22Rv1 (cell line): ENCODE data around the gene RUBCNL.

Experiments used
- ZFX ChIP-seq: fragments of 450-650 bp; IDR thresholded peaks from 2 replicates; pipeline ENCODE4 v1.6.1; 2017; ENCODE audit warnings: antibody characterized with exemption, borderline replicate concordance
- TF ChIP-seq, protein P1 (sequence below): fragments of 450-650 bp; IDR thresholded peaks from 2 replicates; pipeline ENCODE4 v1.5.1; 2017; ENCODE audit warnings: mild to moderate bottlenecking

- TF ChIP-seq, protein P1, sequence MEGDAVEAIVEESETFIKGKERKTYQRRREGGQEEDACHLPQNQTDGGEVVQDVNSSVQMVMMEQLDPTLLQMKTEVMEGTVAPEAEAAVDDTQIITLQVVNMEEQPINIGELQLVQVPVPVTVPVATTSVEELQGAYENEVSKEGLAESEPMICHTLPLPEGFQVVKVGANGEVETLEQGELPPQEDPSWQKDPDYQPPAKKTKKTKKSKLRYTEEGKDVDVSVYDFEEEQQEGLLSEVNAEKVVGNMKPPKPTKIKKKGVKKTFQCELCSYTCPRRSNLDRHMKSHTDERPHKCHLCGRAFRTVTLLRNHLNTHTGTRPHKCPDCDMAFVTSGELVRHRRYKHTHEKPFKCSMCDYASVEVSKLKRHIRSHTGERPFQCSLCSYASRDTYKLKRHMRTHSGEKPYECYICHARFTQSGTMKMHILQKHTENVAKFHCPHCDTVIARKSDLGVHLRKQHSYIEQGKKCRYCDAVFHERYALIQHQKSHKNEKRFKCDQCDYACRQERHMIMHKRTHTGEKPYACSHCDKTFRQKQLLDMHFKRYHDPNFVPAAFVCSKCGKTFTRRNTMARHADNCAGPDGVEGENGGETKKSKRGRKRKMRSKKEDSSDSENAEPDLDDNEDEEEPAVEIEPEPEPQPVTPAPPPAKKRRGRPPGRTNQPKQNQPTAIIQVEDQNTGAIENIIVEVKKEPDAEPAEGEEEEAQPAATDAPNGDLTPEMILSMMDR = no peak
- TF ChIP-seq ZFX = no peak
These were observed 62.1 kb downstream of the RUBCNL start for GRCh38 chr13:46324976-46325375.
